A549 (cell line): ENCODE measurements around the gene KCTD5.

ENCODE experiments used
- CTCF ChIP-seq: fragments of >200 bp; sonication (Bioruptor Twin); formaldehyde crosslinking; IDR thresholded peaks from 3 replicates; pipeline ENCODE4 v1.5.1; 2016
- PHF8 ChIP-seq: fragments of 200-600 bp; sonication (generic); IDR thresholded peaks from 2 replicates; pipeline ENCODE4 v1.6.1; 2016; ENCODE audit warnings: low read depth, mild to moderate bottlenecking, antibody characterized with exemption, moderate library complexity, borderline replicate concordance
- POLR2A ChIP-seq: IDR thresholded peaks from 2 replicates; pipeline ENCODE4 v1.6.1; 2012; ENCODE audit warnings: mild to moderate bottlenecking, low read length
- RAD21 ChIP-seq, 2 experiments: fragments of >200 bp in 1 of 2; sonication (Bioruptor Twin) in 1 of 2; formaldehyde crosslinking in 1 of 2; IDR thresholded peaks in 1 of 2; conservative IDR thresholded peaks in 1 of 2; 2 replicates in 1 of 2; 3 replicates in 1 of 2; pipeline ENCODE4 v1.6.1; 2012 to 2018; ENCODE audit warnings: inconsistent platforms in 1 of 2

- TF ChIP-seq POLR2A (no peak), CTCF (no peak), PHF8 (no peak), RAD21 (conservative IDR thresholded peaks at IDR 0.05 in 1 of 2, IDR thresholded peaks at IDR 0.05 in 1 of 2) (no peak)
Observed at GRCh38 chr16:2753733-2754020, 71.4 kb downstream of the KCTD5 start.
